ENCODE data around the gene STARD4. TPM values are rescaled to one million over a fixed set of nuclear protein-coding genes. Genes with fewer than 3 reads are reported as not detected.

Gene STARD4
- total and polyA plus RNA-seq, 2 of the 13 experiments (the other 11 are each of a cell fraction or from before 2014, with no cell fraction given) = 27.4 to 66.9 TPM

DNA sequence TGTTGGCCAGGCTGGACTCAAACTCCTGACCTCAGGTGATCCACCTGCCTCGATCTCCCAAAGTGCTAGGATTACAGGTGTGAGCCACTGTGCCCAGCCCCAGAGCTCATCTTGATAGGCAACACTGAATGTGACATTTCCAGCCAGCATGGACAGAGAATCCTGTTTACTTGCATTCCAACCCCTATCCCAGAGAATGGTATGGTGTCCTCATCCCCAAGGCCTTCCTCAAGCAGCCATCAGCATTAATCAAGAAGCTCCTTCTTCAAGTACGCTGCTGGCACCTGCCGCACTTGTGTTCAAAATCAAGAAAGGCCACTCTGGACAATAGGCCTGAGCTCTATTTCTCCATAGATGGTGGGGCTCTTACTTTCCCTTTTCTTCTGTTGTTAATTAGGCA lies 40.2 kb downstream of the STARD4 start:
- in situ Hi-C loops (cut with HindIII; ENCODE audit: extremely low pct_ligation_motif_present, low pct_unique_long_range_greater_than_20kb) = no loop called here
- Histone ChIP-seq H3K9me3 (ENCODE audit: low read length) (no peaks in the 10 kb centered on the region), H3K27me3 (ENCODE audit: control insufficient read depth in 1 of 2, insufficient read depth in 2 of 2, low read length in 2 of 2) (no peaks in the 10 kb centered on the region), H3K4me1 (ENCODE audit: insufficient read depth, low read length) (no peaks in the 10 kb centered on the region), H3K4me2 (ENCODE audit: low read depth, low read length) (no peak overlapping the region), H4K20me1 (ENCODE audit: insufficient read depth, low read length) (no peaks in the 10 kb centered on the region), H2AFZ (ENCODE audit: low read length) (no peak overlapping the region), H3K36me3 (replicated peaks in 1 of 2; ENCODE audit: control insufficient read depth in 1 of 2, insufficient read depth in 2 of 2, low read length in 2 of 2) (no peaks in the 10 kb centered on the region), H3K4me3 (replicated peaks in 1 of 3; ENCODE audit: insufficient read depth in 1 of 3, low read depth in 2 of 3, low read length in 3 of 3) (no peak overlapping the region), H3K27ac (ENCODE audit: extremely low read length, insufficient read depth, low read length) (no peak overlapping the region), H3K79me2 (ENCODE audit: insufficient read depth, low read length) (no peaks in the 10 kb centered on the region), H3K9ac (ENCODE audit: insufficient read depth, low read depth, low read length) (no peak overlapping the region)
- TF ChIP-seq, protein P1, sequence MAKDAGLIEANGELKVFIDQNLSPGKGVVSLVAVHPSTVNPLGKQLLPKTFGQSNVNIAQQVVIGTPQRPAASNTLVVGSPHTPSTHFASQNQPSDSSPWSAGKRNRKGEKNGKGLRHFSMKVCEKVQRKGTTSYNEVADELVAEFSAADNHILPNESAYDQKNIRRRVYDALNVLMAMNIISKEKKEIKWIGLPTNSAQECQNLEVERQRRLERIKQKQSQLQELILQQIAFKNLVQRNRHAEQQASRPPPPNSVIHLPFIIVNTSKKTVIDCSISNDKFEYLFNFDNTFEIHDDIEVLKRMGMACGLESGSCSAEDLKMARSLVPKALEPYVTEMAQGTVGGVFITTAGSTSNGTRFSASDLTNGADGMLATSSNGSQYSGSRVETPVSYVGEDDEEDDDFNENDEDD (CRISPR knock-in tag; IDR thresholded peaks at IDR 0.05; ENCODE audit: borderline replicate concordance) = no peak
- no peak for TF ChIP-seq FOXA3 (CRISPR knock-in tag; IDR thresholded peaks at IDR 0.05)
- POLR2A ChIA-PET = no interaction called here
- no peak for ATAC-seq
- FAIRE-seq = no peak
- BruUV-seq (replicated peaks) = no TSS peak
- no peak for DNase-seq (ENCODE audit: low spot score)
- 56% methylated on average over 3 of the region's 3 CpGs for WGBS (ENCODE audit: low lambda C conversion rate)
- intact Hi-C loops (cut with micrococcal nuclease; ENCODE audit: unreplicated experiment) = no loop called here
- CTCF ChIA-PET (ENCODE audit: low intra/inter-chr PET ratio, low total read pairs) = no interaction called here

DNA sequence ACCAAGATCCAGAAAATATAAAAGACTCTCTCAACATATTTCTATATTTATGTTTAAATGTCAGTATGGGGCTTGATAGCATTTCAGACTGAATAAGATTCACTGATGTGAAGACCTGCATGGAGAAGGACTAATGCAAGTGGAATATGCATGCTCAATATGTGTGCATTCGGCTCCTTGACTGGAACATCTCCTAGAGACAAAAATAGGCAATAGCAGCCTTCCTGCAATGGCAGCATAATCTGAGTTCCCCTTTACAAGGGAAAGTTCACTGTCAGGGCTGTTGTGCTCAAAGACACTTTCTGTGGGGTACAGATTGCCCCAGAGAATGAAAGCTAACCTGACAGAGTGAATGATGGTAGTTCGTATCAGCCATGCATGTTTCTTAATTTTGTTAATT lies 42.4 kb downstream of the STARD4 start:
- intact Hi-C loops (cut with micrococcal nuclease; ENCODE audit: unreplicated experiment) (no loop called here), in situ Hi-C loops (cut with HindIII; ENCODE audit: extremely low pct_ligation_motif_present, low pct_unique_long_range_greater_than_20kb) (no loop called here)
- Histone ChIP-seq H3K79me2 (ENCODE audit: insufficient read depth, low read length) (no peaks in the 10 kb centered on the region), H3K27ac (ENCODE audit: extremely low read length, insufficient read depth, low read length) (no peak overlapping the region), H3K27me3 (ENCODE audit: control insufficient read depth in 1 of 2, insufficient read depth in 2 of 2, low read length in 2 of 2) (no peaks in the 10 kb centered on the region), H3K4me1 (ENCODE audit: insufficient read depth, low read length) (no peaks in the 10 kb centered on the region), H3K4me3 (replicated peaks in 1 of 3; ENCODE audit: insufficient read depth in 1 of 3, low read depth in 2 of 3, low read length in 3 of 3) (no peak overlapping the region), H3K9me3 (ENCODE audit: low read length) (no peaks in the 10 kb centered on the region), H3K36me3 (replicated peaks in 1 of 2; ENCODE audit: control insufficient read depth in 1 of 2, insufficient read depth in 2 of 2, low read length in 2 of 2) (no peaks in the 10 kb centered on the region), H2AFZ (ENCODE audit: low read length) (no peak overlapping the region), H4K20me1 (ENCODE audit: insufficient read depth, low read length) (no peaks in the 10 kb centered on the region), H3K4me2 (ENCODE audit: low read depth, low read length) (no peak overlapping the region), H3K9ac (ENCODE audit: insufficient read depth, low read depth, low read length) (no peak overlapping the region)
- CTCF ChIA-PET (ENCODE audit: low intra/inter-chr PET ratio, low total read pairs) = no interaction called here
- no TSS peak for BruUV-seq (replicated peaks)
- POLR2A ChIA-PET = no interaction called here
- WGBS (ENCODE audit: low lambda C conversion rate) = 0% methylated on average over 2 of the region's 2 CpGs
- no peak for ATAC-seq
- TF ChIP-seq, protein P2, sequence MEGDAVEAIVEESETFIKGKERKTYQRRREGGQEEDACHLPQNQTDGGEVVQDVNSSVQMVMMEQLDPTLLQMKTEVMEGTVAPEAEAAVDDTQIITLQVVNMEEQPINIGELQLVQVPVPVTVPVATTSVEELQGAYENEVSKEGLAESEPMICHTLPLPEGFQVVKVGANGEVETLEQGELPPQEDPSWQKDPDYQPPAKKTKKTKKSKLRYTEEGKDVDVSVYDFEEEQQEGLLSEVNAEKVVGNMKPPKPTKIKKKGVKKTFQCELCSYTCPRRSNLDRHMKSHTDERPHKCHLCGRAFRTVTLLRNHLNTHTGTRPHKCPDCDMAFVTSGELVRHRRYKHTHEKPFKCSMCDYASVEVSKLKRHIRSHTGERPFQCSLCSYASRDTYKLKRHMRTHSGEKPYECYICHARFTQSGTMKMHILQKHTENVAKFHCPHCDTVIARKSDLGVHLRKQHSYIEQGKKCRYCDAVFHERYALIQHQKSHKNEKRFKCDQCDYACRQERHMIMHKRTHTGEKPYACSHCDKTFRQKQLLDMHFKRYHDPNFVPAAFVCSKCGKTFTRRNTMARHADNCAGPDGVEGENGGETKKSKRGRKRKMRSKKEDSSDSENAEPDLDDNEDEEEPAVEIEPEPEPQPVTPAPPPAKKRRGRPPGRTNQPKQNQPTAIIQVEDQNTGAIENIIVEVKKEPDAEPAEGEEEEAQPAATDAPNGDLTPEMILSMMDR (CRISPR knock-in tag; IDR thresholded peaks at IDR 0.05) = 0 out of 2 replicates have a peak, but pooled peaks have one; percentile 8
- TF ChIP-seq, protein P3, sequence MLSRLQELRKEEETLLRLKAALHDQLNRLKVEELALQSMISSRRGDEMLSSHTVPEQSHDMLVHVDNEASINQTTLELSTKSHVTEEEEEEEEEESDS (CRISPR knock-in tag; IDR thresholded peaks at IDR 0.05; ENCODE audit: borderline replicate concordance) = no peak
- no peak for DNase-seq (ENCODE audit: low spot score)
- FAIRE-seq = no peak
